ENCODE results near the gene FAM200B.

DNA sequence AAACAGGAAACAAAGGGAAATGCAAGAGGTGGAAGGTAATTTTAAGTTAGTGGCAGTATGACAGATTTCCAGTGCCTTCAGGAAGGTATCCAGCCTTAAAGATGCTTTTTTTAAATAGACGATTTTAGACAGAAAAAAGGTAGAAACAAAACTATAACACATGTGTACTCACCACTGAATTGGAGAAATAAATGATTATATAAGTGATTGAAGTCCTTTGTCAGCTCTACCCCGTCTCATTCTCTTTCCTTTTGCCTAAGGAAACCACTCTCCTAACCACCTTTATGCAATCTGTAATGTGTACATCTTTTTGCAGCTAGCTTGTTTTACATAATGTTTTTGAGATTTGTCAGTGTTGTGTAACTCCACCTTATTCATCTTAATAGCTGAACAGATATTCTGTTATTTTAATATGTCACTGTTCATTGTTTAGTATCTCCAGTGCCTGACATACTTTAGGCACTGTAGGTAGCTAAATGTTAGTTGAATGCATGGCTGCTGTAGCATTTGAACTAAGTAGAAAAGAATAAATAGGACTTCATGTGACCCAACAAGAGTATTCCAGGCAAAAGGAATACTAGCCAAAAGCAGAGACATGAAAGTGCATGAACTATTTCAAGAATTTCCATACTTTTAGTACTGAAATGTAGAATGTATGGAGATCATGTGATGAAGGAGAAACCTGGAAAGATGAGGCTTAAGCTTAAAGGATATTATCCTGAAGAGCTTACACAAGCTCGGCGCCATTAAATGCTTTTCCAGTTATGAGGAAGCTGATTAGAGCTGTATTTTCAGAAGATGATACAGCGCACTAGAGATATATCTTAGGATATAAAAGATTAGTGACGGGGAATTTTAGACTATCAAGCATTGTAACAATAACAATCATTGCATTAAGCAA is 865 bp downstream of the FAM200B start:
- TF ChIP-seq, protein P1, sequence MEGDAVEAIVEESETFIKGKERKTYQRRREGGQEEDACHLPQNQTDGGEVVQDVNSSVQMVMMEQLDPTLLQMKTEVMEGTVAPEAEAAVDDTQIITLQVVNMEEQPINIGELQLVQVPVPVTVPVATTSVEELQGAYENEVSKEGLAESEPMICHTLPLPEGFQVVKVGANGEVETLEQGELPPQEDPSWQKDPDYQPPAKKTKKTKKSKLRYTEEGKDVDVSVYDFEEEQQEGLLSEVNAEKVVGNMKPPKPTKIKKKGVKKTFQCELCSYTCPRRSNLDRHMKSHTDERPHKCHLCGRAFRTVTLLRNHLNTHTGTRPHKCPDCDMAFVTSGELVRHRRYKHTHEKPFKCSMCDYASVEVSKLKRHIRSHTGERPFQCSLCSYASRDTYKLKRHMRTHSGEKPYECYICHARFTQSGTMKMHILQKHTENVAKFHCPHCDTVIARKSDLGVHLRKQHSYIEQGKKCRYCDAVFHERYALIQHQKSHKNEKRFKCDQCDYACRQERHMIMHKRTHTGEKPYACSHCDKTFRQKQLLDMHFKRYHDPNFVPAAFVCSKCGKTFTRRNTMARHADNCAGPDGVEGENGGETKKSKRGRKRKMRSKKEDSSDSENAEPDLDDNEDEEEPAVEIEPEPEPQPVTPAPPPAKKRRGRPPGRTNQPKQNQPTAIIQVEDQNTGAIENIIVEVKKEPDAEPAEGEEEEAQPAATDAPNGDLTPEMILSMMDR (IDR thresholded peaks at IDR 0.05; ENCODE audit: low read depth, low read length) = no peak
- no peak for TF ChIP-seq EZH2phosphoT487 (IDR thresholded peaks at IDR 0.05; ENCODE audit: low read depth)

All from OCI-LY3 (cell line).